Mesenteric fat pad (tissue), 1 donor: ENCODE measurements around the gene CXCL17. TPM values are rescaled to one million over a fixed set of nuclear protein-coding genes. Genes with fewer than 3 reads are reported as not detected.
A peak's percentile ranks its signal among the peaks of the same experiment; 100 is the strongest.

ENCODE experiments used
- DNase-seq: peaks from one replicate; pipeline ENCODE4 v3.0.0-alpha.2; 2020; ENCODE audit warnings: low spot score
- total RNA-seq: library from RNA; stranded (reverse); fragmentation: NEBNext Ultra II Directional; extraction: Animal tissue kit (Norgen Biotek cat#: 25700); gene quantifications from one replicate; pipeline ENCODE4 v1.2.1, GENCODE V29; 2021
- donor health status: DM: yes; HTN: yes; CAD: no.

The CXCL17 gene
- total RNA-seq, 1 donor from 2014 or later: not detected

DNA sequence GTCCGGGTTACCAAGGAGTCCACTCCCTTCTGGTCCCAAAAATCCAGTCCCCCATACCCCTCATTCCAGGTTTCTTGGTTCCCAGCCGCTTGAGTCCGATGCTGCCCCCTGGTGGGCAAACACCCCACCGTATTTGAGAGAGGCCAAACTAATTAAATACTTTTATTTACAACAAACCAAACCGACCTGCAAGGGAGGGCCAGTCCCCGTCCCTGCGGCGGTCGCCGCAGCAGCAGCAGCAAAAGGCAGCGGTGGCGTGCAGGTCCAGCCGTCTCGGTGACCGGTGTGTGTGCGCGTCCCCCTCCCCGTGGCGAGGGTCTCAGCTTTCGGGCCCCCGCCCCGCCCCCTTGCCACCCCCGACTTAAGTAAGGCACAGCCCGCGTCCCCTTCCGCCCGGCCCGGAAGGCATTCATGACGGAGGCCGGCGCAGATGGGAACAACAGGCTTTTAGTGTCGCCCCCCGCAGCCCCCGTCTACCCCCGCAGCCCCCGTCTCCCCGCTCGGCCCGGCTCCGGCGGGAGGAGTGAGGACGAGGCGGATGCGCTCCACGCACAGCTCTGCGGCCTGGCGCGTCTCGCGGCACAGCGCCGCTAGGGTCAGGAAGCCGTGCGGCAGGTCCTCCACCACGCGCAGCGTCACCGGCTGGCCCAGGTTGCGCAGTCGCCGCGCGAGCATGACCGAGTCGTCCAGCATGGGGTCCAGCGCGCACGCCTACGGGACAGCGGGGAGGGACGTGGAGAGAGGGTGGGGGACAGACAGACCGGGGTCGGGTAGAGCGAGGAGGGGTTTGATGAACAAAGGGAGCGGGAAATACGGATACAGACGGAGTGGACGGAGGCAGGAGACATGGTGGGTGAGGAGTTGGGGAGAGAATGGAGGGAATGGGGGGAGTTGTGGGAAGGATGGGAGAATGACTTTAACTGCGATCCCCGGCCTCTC, 41.1 kb downstream of the CXCL17 start:
- peak; percentile 92 for DNase-seq

DNA sequence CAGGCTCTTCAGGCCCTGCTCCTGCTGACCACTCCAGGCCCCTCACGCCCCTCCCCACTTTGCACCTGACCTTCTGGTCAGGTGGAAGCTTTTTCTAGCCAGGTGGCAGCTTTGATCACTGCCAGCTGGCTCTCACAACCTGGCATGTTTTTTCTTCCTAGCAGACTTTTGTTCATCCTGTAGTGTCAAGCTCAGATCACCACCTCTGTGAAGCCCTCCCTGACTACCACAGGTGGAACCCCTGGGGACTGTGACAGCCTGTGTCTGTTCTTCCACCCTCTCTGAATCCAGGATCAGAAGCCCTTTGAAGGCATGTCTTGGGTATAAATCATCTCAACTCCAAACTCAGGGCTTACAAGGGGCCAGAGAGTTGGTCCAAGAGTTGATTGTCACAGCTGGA, 42.3 kb downstream of the CXCL17 start:
- DNase-seq: no peak

DNA sequence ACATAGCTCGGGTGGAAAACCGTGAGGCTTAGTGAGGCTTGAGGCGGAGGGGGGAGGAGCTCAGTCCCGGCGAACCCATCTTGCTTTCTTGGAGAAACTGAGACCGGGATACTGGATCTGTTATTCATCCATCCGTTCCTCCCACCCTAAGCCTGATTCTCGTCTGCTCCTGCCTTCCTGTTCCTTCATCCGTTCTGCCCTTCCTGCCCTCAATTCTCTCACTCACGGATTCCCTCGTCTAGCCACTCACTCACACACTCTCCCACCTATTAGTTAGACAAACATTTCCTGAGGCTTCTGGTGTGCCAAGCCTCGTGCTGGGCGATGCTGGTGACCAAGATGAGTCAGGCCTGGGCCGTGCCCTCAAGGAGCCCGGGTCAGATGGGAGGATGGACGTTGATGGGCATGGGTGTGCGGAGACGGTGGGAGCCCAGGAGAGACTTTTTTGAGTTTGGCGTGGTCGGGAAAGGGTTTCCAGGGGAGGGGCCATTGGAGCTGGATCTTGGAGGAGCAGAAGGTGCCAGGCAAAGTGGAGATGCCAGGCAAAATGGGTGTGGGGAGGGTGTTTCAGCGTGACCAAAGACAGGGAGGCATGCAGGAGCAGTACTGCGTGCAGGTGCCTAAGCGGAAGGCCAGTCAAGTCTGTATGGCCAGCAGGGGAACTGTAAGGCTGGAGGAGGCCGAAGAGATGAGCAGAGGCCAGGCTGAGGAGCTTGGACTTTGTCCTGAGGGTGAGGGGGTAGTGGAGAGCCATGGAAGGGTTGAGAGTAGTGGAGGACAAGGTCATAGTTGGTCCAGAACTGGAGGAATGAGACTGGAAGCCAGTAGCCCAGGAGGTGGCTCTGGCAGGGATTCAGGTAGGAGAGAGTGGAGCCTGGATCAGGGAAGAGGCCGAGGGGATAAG, 45.2 kb downstream of the CXCL17 start:
- no peak for DNase-seq

DNA sequence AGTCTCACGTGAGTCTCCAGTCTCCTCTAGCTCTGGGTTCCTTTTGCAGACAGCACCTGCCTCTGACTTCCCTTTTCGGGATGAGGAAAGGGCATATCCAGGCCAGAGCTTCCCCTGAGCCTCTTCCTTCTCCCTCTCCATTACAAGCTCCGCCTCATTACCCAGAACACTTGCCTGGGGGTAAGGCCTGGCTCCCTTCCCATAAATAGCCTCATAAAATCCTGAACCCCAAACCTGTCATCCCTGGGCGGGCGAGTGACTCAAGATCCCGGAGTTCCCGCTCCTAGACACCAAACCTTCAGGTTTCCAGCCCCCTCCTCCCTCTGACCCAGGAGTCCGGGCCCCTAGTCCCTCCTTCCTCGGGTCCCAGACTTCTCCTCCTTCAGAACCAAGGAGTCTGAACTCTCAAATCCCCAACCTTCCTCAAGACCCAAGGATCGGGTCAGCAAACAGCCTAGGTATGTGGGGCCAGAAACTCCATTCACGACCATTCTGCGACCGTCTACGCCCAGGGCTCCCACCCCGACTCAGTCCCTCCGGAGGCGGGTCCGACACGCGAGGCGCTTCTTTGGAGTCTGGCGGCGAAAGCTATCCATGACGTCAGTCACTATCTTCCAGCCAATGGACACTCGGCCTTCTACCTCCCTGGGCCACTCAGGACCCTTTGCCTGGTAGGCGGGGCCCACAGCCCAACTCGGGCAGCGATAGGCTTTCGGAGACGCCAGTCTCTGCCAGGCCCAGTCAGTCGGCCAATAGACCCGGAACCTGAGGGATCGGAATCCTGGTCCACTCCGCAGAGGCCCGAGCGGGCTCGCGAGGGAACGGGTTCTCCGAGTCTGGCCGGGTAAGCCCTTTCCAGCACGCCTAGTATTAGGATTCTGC, 46.1 kb downstream of the CXCL17 start:
- peak; percentile 99 for DNase-seq

DNA sequence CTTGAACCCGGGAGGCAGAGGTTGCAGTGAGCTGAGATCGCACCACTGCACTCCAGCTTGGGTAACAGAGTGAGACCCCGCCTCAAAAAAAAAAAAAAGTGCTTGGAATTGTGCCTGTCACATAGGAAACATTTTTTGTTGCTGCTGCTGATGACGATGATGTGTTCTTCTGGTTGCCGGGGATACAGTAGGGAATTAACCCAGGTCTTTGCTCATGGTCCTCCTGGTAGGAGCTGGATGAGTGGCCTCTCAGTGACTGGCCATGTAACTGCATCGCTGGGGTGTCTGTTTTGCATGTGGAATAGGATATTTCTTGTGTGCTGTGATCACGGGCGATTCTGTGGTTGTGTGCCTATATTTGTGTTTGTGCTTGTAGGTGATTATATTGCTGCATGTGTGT, 48.0 kb downstream of the CXCL17 start:
- no peak for DNase-seq

DNA sequence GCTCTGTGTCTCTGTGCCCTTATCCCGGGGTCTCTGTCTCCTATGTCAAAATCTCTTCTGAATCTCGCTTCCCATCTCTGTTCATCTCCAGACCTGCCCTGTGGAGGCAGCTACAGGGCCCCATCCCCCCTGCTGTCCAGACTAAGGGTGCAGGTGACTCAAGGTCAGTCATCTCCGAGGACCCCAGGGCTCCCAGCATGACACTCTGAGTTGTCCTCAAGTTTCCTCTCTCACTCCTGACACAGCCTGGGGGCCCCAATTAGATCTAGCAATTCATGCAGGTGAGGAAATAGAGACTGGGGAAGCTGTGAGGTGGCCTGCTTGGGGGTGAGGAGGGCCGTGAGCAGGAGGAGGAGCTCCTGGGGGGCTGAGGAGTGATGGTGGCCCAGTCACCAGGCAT, 50.6 kb downstream of the CXCL17 start:
- DNase-seq: no peak

DNA sequence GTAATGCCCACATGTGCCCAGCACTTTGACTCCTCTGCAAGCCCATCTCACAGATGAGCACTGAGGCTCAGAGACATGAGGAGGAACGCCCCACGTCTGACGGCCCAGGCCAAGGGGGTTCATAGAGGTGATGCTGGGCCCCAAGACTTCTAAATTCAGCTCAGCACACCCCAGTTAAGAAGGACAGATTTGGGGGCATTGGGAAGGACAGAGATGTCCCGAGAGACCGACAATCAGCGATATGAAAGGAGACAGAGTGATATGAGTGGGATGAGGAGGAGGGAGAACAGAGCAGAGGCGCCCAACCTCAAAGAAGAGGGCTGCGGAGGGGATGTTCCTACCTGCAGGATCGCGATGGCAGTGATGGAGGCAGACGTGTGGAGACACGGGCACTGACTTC, 52.8 kb downstream of the CXCL17 start, which contains the start of gene CNFN:
TSS of gene CNFN (minus strand) at position 399 of the 400 bp plus-strand sequence. CDS start 1,260 bp downstream, outside the sequence.
- DNase-seq: no peak

DNA sequence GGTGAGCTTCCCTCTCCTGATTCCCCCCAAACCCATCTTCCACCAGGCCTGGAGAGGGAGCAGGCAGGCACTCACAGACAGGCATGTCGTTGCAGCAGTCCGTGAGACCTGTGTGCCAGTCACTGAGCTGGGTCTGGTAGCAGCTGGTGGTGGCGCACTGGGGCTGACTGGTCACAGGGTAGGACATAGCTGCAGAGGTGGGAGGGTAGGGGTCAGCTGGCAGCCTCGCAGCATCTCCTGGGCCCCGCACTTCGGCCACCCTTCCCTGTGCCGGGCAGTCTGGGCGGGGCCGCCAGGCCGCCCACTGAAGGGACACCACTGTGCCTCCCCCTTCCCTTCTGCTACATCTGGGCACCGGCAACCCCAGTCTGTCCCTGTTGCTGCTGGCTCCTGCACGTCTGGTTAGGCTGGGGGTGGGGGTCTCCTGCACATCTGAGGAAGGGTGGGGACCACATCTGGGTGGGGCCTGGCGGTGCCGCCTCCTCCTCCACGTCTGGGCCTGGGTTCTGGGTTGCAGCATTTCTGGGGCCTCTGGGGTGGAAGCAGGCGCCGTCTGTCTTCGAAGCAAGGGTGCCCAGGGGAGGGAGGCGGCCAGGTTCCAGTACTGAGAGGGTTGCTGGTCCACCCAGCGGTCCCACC, 53.8 kb downstream of the CXCL17 start:
- no peak for DNase-seq

DNA sequence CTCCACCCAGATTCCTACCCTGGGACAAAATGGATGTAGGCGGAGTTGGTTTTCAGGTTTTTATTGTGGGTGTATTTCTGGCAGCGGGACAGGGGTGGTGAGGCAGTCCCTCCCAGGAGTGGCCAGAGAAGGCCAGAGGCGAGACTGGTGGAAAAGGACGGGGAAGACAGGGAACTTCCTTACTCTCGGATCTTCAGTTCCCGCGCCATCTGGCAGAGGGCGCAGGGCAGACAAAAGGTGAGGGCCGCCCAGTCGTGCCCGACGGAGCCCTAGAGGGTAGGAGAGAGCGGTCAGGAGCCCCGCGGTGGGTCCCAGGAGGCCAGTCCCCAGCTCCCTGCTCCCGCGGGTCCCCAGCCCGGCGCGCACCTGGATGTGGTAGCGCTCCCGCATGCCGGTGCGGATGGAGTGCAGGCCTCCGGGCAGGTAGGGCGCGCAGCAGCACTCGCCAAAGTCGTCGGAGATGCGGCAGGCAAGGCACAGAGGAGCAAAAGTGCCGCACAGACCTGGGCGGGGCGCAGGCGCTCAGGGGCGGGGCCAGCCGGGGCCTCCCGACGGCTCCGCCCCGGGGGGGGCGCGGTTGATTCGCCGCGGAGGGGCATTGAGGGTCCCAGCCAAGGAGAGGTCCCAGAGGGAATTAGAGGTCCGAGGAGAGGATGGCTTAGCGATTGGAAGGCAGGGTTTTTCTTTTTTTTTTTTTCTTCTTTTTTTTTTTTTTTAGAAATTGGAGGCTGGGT, 55.6 kb downstream of the CXCL17 start:
- no peak for DNase-seq

DNA sequence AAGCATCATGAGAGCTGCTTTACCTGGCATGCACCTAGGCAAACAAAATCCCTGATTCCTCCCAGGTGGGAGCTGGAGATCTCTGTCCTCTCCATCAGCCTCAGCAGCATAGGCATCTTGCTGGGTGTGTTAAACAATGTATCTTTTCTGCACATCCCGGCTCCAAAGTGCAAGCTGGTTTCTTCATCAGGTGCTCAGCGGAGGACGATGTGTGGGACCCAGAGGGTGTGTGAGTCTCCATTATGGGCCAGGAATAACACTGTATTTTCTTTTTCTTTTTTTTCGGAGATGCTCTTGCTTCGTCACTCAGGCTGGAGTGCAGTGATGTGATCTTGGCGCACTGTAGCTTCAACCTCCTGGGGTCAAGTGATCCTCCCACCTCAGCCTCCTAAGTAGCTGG, 62.6 kb downstream of the CXCL17 start:
- no peak for DNase-seq

Other genes with a start within 250 kb of the CXCL17 start
- gene DEDD2, start 225.3 kb downstream of the CXCL17 start, total RNA-seq: 12.4 TPM
- gene ZNF526, start 222.6 kb downstream of the CXCL17 start, total RNA-seq: 8.1 TPM
- 36.0 TPM for gene GSK3A, start 200.3 kb downstream of the CXCL17 start, total RNA-seq
- gene ERF, start 187.8 kb downstream of the CXCL17 start, total RNA-seq: 55.5 TPM
- gene CIC, start 173.7 kb downstream of the CXCL17 start, total RNA-seq: 57.9 TPM
- not detected for gene PRR19, start 140.8 kb downstream of the CXCL17 start, total RNA-seq
- 5.2 TPM for gene PAFAH1B3, start 140.3 kb downstream of the CXCL17 start, total RNA-seq
- gene TMEM145, start 129.6 kb downstream of the CXCL17 start, total RNA-seq: not detected
- 25.8 TPM for gene MEGF8, start 117.3 kb downstream of the CXCL17 start, total RNA-seq
- 2.2 TPM for gene CNFN, start 52.6 kb downstream of the CXCL17 start, total RNA-seq
- 1,893 TPM for gene LIPE, start 15.6 kb downstream of the CXCL17 start, total RNA-seq
- gene CEACAM1, start 85.5 kb upstream of the CXCL17 start, total RNA-seq: 25.6 TPM
- 0.13 TPM for gene CEACAM8, start 152.0 kb upstream of the CXCL17 start, total RNA-seq